Measurements from ENCODE around the gene YEATS2. TPM values are rescaled to one million over a fixed set of nuclear protein-coding genes. Genes with fewer than 3 reads are reported as not detected.

The YEATS2 gene
- total RNA-seq, 1 donor: 17.0 TPM

DNA sequence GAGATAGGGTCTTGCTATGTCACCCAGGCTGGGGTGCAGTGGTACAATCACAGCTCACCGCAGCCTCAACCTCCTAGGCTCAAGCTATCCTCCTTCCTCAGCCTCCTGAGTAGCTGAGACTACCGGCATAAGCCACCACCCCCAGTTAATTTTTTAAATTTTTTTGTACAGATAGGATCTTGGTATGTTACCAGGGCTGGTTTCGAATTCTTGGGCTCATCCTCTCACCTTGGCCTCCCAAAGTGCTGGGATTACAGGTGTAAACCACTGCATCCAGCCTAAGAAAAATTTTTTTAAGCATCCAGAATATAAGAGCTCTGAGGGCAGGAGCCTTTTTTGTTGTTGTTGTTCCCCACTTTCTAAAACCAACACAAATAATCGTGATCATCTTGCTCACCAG is 142.2 kb downstream of the YEATS2 start:
- no peaks in the 10 kb centered on the region for H3K27me3 ChIP-seq (ENCODE audit: insufficient read depth, low read length)
- no peaks in the 10 kb centered on the region for H3K4me1 ChIP-seq (ENCODE audit: insufficient read depth, low read length)
- H3K9me3 ChIP-seq (ENCODE audit: low read depth, low read length): no peaks in the 10 kb centered on the region
- no peak overlapping the region for H3K4me3 ChIP-seq (ENCODE audit: low read length)

DNA sequence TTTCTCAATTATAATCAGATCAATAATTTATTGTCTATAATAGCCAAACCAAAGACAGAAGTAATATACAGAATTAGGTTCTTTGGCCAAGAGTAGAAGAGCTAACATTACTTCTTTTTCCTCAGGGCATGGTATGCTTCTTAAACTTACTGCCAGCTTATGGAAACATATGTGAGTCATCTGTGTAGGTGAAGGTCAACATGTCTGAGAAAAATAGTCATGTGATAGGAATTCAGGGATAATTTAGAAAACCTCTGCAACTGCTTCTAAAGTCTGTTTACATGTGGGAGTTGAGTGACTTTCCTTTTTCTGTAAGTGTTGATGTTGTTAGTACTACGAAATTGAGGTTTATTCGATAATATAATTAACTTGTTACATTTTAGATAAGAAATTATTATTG is 147.0 kb downstream of the YEATS2 start:
- Histone ChIP-seq H3K27me3 (ENCODE audit: insufficient read depth, low read length) (no peaks in the 10 kb centered on the region), H3K4me1 (ENCODE audit: insufficient read depth, low read length) (no peaks in the 10 kb centered on the region), H3K4me3 (ENCODE audit: low read length) (no peak overlapping the region), H3K9me3 (ENCODE audit: low read depth, low read length) (no peaks in the 10 kb centered on the region)

DNA sequence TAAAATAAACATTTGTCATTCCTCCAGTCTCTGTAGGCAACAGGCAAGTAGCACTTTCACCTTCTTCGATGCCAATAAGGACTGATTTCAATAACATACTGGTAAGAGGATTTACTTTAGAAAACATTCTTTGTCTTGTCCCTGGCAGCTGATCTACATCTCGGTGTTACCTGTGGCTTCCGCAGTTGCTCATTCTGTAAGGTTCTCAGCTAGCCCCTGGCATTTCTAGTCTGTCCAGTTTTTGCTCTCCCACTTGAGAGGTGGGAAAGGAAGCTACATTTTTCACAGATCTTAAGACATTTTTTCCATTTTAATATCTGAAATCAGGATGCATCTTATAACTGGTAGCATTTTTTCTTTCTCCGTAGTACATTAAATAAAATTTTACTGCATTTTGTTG is 147.5 kb downstream of the YEATS2 start:
- Histone ChIP-seq H3K27me3 (ENCODE audit: insufficient read depth, low read length) (no peaks in the 10 kb centered on the region), H3K4me3 (ENCODE audit: low read length) (no peak overlapping the region), H3K4me1 (ENCODE audit: insufficient read depth, low read length) (no peaks in the 10 kb centered on the region), H3K9me3 (ENCODE audit: low read depth, low read length) (no peaks in the 10 kb centered on the region)

DNA sequence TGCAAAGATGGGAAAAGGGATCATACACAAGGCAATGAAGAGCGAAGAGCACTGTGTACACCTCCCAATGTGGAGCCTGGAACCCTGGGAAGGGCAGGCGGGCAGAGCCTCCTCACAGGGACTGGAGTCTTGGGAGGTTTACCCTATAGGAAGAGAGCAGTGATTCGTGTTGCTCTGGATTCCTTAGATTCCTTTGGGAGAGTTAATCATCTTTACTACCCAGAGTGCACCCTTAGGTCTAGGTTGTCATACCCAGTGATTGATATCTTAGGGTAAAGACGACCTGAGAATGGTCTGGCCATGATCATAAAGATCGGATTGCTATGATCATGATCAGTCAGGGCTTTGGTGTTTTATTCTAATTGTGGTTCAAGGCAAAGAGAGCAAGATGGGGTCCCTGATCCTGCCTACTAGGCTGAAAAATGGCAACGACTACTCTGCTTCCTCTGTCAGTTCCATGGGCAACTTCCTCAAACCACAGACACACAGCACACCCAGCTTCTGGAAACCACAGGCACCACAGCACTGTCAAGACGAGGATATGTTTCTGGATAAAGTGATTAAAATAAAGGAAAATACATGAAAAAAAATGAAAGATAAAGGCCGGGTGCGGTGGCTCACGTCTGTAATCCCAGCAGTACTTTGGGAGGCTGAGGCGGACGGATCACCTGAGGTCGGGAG is 148.2 kb downstream of the YEATS2 start:
- H3K9me3 ChIP-seq (ENCODE audit: low read depth, low read length): no peaks in the 10 kb centered on the region
- no peaks in the 10 kb centered on the region for H3K27me3 ChIP-seq (ENCODE audit: insufficient read depth, low read length)
- no peak overlapping the region for H3K4me3 ChIP-seq (ENCODE audit: low read length)
- H3K4me1 ChIP-seq (ENCODE audit: insufficient read depth, low read length): no peaks in the 10 kb centered on the region

DNA sequence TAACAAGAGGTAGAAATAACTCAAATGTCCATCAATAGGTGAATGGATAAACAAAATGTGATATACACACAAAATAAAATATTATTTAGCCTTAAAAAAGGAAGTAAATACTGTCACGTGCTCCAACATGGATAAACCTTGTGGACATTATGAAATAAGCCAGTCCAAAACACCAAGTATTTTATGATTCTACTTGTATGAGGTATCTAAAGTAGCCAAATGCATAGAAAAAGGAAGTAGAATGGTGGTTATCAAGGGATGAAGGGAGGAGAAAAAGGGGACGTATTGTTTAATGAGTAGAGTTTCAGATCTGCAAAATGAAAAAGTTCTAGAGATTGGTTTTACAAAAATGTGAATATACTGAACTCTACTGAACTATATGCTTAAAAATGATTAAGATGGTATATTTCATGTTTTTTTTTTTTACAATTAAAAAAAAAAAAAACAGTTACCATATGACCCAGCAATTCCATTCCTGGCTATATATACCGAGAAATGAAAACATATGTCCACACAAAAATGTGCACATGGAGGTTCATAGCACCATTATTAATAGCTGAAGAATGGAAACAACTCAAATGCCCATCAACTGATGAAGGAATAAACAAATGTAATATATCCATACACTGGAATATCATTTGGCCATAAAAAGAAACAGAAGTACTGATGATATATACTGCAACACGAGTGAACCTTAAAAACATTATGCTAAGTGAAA is 156.9 kb downstream of the YEATS2 start:
- Histone ChIP-seq H3K27me3 (ENCODE audit: insufficient read depth, low read length) (no peaks in the 10 kb centered on the region), H3K4me1 (ENCODE audit: insufficient read depth, low read length) (no peaks in the 10 kb centered on the region), H3K9me3 (ENCODE audit: low read depth, low read length) (no peaks in the 10 kb centered on the region)

DNA sequence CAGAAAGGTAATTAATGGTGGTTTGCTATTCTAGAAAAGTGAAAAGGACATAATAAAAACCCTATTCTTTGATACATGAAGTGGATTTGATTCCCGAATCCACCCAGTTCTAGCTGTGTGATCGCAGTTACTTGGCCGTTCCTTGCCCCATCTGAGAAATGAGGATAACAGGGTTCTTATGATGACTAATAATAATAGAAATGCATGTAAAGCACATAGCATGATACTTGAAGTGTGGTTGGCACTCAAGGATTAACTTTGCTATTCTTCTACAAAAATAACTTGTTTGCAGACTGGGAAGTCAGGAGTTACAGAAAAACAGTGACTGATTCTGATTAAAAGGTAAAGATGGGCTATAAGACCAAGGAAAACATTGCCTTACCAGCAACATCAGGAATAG is 160.3 kb downstream of the YEATS2 start:
- Histone ChIP-seq H3K9me3 (ENCODE audit: low read depth, low read length) (no peaks in the 10 kb centered on the region), H3K4me1 (ENCODE audit: insufficient read depth, low read length) (no peaks in the 10 kb centered on the region), H3K27me3 (ENCODE audit: insufficient read depth, low read length) (no peaks in the 10 kb centered on the region), H3K4me3 (ENCODE audit: low read length) (no peak overlapping the region)

More for the DNA sequence above, 156.9 kb downstream of the YEATS2 start:
- H3K4me3 ChIP-seq (ENCODE audit: low read length): no peak overlapping the region

Other genes starting within 250 kb of the YEATS2 start
- gene KLHL6, start 142.1 kb upstream of the YEATS2 start, total RNA-seq: 24.9 TPM
- gene KLHL24, start 62.2 kb upstream of the YEATS2 start, total RNA-seq: 242 TPM
- 3.8 TPM for gene MAP6D1, start 127.8 kb downstream of the YEATS2 start, total RNA-seq
- gene PARL, start 187.1 kb downstream of the YEATS2 start, total RNA-seq: 41.1 TPM